Kasumi-1 (cell line): ENCODE results near the gene KRT83.
"Not testable (repeated sequence)": the region's sequence is repeated elsewhere in the genome, so short reads cannot be mapped to it uniquely, and the experiment has no call there.

Experiments
- DNase-seq, 2 experiments: peaks; one replicate each; lab custom pipeline; 2025; lab: John Stamatoyannopoulos, UW

Gene KRT83

GRCh38 chr12:52286857-52287785 is 34.1 kb downstream of the KRT83 start:
- DNase-seq = not testable (repeated sequence)

- DNase-seq = no peak
These were observed 35.2 kb downstream of the KRT83 start for GRCh38 chr12:52285851-52286530.

DNA sequence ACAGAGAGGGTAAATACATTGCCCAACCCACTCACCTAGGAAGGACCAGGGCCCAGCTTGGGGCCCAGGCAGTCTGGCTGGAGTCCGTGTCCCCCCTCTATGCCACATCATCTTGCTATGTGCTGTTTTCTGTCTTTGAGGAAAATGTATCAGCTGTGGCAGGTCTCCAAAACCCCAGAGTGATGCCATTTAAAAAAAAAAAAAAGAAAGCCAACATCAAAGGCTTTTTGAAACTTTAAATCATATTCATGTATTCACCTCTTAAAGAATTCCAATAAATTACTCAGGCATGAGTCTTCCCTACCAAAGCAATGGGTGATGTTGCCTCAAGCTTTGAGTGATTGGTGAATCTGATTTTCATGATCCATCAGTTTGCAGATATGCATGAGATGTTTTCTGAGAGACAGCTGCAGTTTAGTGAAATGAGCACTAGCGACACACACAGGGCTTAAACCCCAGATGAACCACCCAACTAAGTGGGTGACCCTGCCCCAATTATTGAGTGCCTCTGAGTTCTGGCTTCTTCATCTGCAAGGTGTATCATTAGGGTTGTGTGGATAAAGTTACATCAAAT is 35.9 kb downstream of the KRT83 start:
- no peak for DNase-seq

GRCh38 chr12:52284562-52285171 is 36.5 kb downstream of the KRT83 start:
- DNase-seq = no peak

- DNase-seq = no peak
These were observed 40.2 kb downstream of the KRT83 start for GRCh38 chr12:52280796-52281560.

DNA sequence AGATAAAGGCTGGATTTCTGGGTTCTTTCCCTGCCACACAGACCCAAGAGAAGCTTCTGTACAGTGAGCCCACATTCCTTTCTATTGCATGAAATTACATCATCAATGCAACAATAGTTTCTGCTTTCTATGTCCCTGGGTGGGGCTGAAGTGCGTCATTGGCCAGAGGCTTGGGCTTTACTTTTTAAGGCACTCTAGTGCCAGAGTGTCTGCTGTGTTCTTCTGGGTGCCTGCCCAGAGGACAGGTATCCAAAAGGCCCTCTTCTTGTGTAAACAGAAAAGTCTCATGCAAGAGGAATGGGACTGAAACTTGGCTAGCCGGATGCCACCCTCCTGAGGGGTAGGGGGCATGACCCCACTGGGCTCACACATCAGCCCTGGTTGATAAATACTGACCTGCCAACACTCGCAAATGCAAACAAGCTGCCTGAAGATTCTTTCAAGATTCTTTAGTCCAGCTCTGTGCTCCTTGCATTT is 40.8 kb downstream of the KRT83 start:
- DNase-seq = no peak

- no peak for DNase-seq
These were observed 41.5 kb downstream of the KRT83 start for GRCh38 chr12:52279422-52280318.

DNA sequence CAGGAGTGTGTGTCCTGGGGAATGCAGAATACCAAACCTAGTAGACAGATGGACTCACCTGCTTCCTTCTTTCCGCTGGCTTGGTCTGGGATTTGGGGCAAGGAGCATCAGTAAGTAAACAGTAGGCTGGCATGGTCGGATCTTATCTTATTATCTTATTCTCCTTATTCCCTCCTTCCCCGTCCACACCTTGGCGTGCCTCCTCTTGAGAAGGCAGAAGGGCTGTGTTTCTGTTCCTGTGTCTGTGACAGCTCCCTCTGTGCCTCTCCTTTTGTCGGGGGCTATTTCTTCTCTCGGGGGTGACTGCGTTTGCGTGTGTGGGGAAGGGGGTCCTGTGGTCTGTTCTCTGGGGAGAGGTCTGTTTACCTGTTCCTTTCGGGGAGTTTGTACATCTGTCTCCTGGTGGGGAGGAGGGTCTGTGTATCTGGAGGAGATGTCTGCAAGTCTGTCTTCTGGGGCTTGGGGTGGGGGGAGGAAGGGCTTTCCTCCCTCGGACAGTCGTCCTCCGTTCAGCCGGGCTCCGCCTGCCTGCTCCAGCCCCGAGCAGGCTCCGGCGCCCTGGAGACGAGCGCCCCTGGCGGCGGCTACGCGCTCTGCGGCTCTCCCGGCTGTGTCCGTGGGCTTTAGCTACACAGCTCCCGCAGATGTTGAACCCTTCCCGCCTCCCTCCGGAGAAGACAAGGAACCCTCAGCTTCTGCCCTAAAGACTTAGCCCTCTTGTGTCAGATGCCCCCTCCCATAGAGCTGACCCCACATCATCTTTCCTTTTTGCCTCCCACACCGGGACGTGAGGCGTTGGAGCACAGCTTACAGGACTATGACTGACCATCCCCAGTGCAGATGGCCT is 42.4 kb downstream of the KRT83 start:
- peak; percentile 28 to 36 for DNase-seq

GRCh38 chr12:52277486-52278245 is 43.5 kb downstream of the KRT83 start:
- no peak for DNase-seq

DNA sequence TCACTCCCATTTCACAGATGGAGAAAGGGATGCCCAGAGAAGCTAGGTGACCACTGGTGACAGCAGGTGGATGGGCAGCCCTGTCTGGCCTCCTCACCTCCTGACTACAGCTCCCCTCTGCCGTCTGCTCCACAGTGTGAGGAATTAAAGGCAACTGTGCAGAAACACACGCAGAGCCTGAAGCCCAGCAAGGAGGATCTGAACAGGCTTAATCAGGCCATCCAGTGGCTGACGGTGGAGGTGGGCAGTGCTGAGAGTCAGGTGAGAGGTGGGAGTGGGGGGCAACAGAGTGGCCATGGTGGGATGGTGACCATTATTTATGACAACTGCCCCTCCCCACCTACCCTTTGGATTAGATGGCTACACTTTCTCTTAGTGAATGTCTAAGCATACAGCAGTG is 45.5 kb downstream of the KRT83 start:
- DNase-seq = no peak

GRCh38 chr12:52274521-52275120 is 46.6 kb downstream of the KRT83 start, which contains the start of gene KRT86:
TSS of gene KRT86 (plus strand) at chr12:52274645. CDS start at chr12:52301917, 27,272 bp downstream.
- no peak for DNase-seq

DNA sequence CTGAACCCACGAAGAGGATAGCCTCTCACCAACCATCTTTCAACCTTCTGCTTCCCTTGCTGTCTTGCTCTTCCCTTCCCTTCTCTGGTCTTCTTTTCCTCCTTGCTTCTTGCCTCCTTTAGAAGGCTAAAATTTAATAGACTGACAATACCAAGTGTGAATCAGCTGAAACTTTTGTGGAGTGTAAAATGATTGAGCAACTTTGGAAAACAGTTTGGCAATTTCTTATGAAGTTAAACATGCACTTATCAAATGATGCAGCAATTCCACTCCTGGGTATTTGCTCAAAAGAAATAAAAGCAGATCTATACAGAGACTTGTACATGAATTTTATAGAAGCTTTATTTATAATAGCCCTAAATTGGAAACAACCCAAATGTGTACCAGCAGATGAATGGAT is 50.0 kb downstream of the KRT83 start:
- no peak for DNase-seq

- DNase-seq = no peak
These were observed 50.6 kb downstream of the KRT83 start for GRCh38 chr12:52270541-52271070.

DNA sequence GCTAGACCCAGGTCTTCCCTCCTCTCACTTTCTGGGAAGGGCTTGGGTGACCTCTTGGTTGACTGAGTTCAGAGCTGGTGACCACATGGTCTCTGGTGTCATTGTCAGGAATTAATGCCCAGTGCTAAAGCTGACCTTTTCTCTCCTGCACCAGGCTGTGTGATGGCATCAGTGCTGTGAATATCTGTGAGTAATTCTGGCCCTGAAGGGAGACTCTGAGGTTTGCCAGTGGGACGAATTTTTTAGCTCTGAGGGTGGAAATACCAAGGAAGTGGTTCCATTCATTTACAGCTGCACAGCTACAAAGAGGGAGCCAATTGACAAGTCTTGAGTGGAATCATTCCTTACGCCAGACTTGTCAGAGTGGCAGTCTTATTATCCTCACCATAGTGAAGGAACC is 53.0 kb downstream of the KRT83 start:
- no peak for DNase-seq

- no peak for DNase-seq
These were observed 53.5 kb downstream of the KRT83 start for GRCh38 chr12:52267699-52268098.

- DNase-seq = no peak
These were observed 53.9 kb downstream of the KRT83 start for GRCh38 chr12:52267266-52267665.

DNA sequence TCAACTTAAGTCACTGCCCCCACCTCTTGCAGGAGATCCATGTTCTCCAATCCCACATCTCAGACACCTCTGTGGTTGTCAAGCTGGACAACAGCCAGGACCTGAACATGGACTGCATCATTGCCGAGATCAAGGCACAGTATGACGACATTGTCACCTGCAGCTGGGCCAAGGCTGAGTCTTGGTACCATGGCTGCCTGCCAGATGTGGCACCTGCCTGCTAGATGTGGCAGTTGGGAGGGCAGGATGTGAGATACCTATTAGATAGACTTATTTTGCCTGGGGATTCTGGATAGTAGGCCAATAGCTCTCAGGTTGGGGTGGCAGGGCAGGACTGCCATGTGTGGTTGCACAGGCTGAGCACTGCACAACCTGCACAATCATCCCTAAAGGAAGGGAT is 54.7 kb downstream of the KRT83 start:
- DNase-seq = no peak

DNA sequence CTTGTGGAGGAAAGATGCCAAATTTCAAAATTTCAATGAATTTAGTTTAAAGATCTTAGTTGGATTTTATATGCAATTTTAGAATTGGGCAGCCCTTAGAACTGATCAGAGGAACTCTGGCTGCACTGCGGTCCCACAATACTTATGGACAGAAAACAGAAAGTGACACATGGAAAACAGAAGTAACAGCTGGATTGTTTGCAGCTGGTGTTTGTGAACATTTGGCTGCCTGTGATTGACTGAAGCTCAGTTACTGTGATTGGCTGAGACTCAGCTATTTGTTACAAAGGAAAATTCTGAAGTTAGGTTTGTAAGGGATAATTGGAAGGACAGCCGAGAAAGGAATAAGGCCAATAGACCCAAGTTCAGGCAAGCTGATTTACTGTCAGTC is 56.8 kb downstream of the KRT83 start:
- no peak for DNase-seq
